HG02623 (cell line): ENCODE data around the gene OTULINL.
A peak's percentile ranks its signal among the peaks of the same experiment; 100 is the strongest.

Experiments
- ATAC-seq: cut with Tn5 transposase; IDR thresholded peaks from one replicate; pipeline ENCODE4 v1.9.1; 2021; ENCODE audit warnings: moderate library complexity; ENCODE audit not compliant: unreplicated experiment

The OTULINL gene

GRCh38 chr5:14576206-14576605 lies 5.4 kb upstream of the OTULINL start:
- no peak for ATAC-seq

GRCh38 chr5:14577079-14577725 lies 4.4 kb upstream of the OTULINL start:
- no peak for ATAC-seq

GRCh38 chr5:14577971-14578370 lies 3.6 kb upstream of the OTULINL start:
- no peak for ATAC-seq

GRCh38 chr5:14579246-14579645 lies 2.3 kb upstream of the OTULINL start:
- no peak for ATAC-seq

GRCh38 chr5:14579731-14580397 lies 1.7 kb upstream of the OTULINL start:
- no peak for ATAC-seq

GRCh38 chr5:14580398-14581034 lies 1.1 kb upstream of the OTULINL start:
- ATAC-seq = no peak

GRCh38 chr5:14581891-14582796 lies 552 bp downstream of the OTULINL start:
- ATAC-seq = peak; percentile 49

GRCh38 chr5:14582797-14583137 lies 1.2 kb downstream of the OTULINL start:
- no peak for ATAC-seq

GRCh38 chr5:14584848-14585247 lies 3.3 kb downstream of the OTULINL start:
- no peak for ATAC-seq

GRCh38 chr5:14587150-14587549 lies 5.6 kb downstream of the OTULINL start:
- no peak for ATAC-seq

GRCh38 chr5:14588145-14588544 lies 6.6 kb downstream of the OTULINL start:
- ATAC-seq = peak; percentile 50

- no peak for ATAC-seq
Observed at GRCh38 chr5:14588758-14589543, 7.4 kb downstream of the OTULINL start.

- ATAC-seq = no peak
Observed at GRCh38 chr5:14590949-14591348, 9.4 kb downstream of the OTULINL start.

GRCh38 chr5:14591548-14591947 lies 10.0 kb downstream of the OTULINL start:
- ATAC-seq = no peak

GRCh38 chr5:14593326-14594021 lies 11.9 kb downstream of the OTULINL start:
- ATAC-seq = no peak

GRCh38 chr5:14594378-14595074 lies 12.9 kb downstream of the OTULINL start:
- no peak for ATAC-seq

- peak; percentile 77 for ATAC-seq
Observed at GRCh38 chr5:14595189-14595588, 13.6 kb downstream of the OTULINL start.

- no peak for ATAC-seq
Observed at GRCh38 chr5:14595891-14596290, 14.3 kb downstream of the OTULINL start.

- no peak for ATAC-seq
Observed at GRCh38 chr5:14597080-14597479, 15.5 kb downstream of the OTULINL start.
